GM21529 (cell line): ENCODE measurements around the gene CCL24.
A peak's percentile ranks its signal among the peaks of the same experiment; 100 is the strongest.
"Not testable (repeated sequence)": the region's sequence is repeated elsewhere in the genome, so short reads cannot be mapped to it uniquely, and the experiment has no call there.

ENCODE experiments used
- ATAC-seq: cut with Tn5 transposase; IDR thresholded peaks from one replicate; pipeline ENCODE4 v1.9.1; 2021; ENCODE audit not compliant: unreplicated experiment

The CCL24 gene, protein sequence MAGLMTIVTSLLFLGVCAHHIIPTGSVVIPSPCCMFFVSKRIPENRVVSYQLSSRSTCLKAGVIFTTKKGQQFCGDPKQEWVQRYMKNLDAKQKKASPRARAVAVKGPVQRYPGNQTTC

DNA sequence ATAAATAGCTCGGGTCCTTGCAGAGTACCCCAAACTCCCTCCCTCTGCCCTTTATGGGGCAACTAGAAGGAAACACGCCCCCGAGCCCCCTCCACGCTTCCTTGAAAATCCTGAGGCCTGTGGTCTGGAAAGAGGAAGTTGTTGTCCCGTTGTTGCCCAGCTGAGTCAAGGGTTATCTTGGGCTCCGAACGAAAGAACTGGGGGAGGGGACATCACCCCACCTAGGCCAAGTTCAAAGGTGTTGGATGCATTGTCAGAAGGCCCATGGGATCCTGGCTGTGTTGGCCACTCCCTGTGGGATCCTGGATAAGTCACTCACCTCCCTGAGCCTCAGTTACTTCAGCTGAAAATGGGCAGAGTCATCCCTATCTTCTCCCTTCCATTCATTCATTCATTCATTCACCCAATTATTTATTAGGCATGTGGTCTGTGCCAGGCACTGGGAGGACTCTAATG is at the start of gene CCL24:
Gene CCL24, minus strand, starts transcription at position 26 of the 456 bp plus-strand sequence. CDS start 91 bp downstream, outside the sequence.
- no peak for ATAC-seq

DNA sequence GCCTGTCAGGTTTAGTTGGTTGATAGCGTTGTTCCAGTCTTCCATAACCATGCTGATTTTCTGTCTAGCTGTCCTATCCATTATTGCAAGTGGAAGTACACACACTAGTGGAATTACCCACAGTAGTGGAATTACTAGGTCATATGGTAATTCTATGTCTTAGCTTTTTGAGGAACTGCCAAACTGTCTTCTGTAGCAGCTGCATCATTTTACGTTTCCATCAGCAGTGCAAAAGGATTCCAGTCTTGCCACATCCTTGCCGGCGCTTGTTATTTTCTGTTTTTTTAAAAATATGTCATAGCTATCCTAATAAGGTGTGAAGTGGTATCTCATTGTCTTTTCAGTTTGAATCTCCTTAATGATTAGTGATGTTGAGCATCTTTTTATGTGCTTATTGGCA is 48.0 kb upstream of the CCL24 start:
- ATAC-seq, result no peak

DNA sequence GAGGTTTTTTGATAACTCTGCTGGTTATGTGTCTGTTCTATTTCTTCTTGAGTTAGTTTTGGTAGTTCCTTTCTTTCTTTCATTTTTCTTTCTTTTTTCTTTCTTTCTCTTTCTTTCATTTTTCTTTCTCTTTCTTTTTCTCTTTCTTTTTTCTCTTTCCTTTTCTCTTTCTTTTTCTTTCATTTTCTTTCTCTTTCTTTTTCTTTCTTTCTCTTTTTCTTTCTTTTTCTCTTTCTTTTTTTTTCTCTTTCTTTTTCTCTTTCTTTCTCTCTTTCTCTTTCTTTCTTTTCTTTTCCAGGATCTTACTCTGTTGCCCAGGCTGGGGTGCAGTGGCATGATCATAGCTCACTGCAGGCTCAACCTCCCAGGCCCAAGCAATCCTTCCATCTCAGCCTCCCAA is 44.8 kb upstream of the CCL24 start:
- ATAC-seq, result no peak

DNA sequence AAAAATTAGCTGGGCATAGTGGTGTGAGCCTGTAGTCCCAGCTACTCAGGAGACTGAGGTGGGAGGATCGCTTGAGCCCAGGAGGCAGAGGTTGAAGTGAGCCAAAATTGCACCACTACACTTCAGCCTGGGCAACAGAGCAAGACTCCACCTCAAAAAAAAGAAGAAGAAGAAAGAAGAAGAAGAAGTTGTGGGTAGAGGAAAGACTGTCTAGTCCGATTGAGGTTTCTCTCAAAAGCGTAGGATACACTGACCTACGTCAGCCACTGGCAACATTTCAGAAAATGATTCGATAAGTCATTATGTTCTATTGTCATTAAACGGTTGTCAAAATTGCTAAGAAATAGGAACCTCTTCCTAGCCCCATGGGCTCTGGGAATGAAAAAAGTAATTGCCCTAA is 42.9 kb upstream of the CCL24 start:
- ATAC-seq, result no peak

DNA sequence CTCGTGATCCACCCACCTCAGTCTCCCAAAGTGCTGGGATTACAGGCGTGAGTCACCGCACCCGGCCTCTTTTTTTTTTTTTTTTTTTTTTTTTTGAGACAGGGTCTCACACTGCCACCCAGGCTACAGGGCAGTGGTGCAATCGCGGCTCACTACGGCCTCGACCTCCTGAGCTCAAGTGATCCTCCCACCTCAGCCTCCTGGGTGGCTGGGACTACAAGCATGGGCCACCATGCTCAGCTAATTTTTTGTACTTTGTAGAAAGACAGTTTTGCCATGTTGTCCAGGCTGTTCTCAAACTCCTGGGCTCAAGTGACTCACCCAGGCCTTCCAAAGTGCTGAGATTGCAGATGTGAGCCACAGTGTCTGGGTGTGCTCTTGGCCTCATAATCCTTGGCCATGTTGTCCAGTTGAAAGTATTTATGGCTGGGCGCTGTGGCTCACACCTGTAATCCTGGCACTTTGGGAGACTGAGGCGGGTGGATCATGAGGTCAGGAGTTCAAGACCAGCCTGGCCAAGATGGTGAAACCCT is 41.3 kb upstream of the CCL24 start:
- ATAC-seq, result not testable (repeated sequence)

DNA sequence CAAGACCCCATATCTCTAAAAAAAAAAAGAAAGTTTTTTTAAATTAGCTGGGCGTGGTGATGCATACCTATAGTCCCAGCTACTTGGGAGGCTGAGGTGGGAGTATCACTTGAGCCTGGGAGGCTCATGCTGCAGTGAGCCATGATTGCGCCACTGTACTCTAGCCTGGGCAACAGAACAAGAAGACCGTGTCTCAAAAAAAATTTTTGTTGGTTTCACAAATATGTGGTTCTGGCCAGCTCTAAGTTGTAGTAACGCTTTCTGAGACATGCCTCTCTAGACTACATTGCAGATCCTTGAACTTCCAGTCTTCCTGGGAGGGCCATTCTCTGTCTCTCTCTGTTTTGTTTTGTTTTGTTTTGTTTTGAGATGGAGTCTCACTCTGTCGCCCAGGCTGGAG is 40.6 kb upstream of the CCL24 start:
- no peak for ATAC-seq

DNA sequence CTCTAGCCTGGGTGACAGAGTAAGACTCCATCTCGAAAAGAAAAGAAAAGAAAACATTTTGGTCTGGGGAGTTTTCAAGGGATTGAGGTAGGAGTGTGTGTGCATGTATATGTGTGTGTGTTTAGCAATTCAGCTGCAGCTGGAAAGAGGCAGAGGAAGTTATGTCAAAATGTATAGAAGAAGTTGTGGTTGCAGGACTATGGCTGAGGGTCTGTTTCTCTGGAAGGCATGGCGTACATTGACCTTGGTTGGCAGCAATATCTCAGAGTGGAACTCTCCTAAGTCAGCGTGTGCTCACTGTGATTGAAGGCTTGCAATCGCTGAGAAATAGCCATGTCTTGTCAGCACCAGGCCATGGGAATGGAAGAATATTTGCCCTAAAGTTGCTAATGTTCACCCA is 36.6 kb upstream of the CCL24 start:
- no peak for ATAC-seq

DNA sequence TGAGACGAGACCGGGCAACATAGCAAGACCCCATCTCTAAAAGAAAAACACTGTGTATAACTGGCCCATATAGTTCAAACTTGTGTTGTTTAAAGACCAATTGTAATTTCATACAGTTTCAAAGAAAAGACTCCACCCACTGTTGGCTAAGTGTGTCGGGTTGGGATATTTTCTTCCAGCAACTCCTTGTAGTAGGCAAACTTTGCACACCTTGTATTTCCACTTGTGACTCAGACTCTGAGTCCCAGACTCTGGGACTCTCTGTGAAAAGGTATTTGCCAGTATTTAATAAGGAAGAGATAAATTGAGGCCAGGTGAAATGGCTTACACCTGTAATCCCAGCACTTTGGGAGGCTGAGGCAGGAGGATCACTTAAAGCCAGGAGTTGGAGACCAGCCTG is 36.0 kb upstream of the CCL24 start:
- ATAC-seq, result no peak

DNA sequence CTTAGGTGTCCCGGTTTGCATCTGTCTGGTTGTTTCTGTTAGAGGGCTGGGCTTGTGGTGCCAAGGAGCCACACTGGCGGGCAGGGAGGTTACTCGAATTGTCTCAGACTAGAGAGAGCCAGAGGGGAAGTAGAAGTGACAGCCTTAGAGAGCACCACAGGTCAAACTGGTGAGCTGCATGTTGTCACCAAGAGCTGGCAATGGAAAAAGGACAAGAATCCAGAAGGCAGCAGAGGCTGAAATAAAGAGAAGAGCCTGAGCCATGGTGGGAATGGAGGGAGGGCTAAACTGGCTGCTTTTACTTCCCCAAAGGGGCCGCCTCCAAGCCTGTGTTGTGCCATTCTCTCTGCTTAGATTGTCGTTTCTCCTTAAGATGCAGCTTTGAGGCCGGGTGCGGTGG is 34.1 kb upstream of the CCL24 start:
- ATAC-seq, result no peak

DNA sequence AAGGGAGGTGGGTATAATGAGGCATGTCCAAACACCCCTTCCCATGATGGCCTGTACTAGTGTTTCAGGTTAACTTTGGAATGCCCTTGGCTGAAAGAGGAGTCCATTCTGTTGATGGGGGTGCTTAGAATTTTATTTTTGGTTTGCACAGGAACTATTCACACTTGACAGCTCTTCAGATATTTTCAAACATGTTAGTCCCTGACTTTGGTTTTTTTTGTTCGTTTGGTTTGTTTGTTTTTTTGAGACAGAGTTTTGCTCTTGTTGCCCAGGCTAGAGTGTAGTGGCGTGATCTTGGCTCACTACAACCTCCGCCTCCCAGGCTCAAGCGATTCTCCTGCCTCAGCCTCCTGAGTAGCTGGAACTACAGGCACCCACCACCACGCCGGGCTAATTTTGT is 31.5 kb upstream of the CCL24 start:
- not testable (repeated sequence) for ATAC-seq

DNA sequence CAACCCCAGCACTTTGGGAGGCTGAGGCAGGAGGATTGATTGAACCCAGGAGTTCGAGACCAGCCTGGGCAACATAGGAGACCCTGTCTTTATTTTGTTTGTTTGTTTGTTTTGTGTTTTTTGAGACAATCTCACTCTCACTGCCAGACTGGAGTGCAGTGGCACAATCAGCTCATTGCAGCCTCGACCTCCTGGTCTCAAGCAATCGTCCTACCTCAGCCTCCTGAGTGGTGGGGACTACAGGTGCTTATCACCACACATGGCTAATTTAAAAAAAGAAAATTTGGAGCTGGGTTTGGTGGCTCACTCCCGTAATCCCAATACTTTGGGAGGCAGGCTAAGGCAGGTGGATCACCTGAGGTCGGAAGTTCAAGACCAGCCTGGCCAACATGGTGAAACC is 30.6 kb upstream of the CCL24 start:
- no peak for ATAC-seq

DNA sequence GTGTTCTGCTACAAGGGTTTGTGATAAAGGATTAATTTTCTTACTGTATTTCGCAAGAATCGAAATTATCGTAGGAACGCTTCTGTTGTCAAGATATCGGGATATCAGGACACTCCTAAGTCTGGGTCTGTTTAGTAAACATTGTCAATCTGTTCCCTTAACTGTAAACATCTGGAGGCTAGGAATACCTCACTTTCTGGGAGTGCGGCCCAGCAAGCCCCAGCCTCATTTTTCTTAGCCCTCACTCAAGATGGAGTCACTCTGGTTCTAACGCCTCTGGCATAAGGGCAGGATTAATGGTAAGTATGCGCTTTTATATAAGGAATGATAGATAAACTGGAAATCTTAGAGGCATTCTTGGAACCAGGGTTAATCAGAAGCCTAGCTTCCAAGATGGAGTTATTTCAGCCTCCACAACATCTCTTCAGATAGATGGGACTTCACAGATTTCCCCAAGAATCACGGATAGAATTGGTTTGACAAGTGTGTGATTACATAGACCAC is 30.1 kb upstream of the CCL24 start:
- ATAC-seq, result no peak

DNA sequence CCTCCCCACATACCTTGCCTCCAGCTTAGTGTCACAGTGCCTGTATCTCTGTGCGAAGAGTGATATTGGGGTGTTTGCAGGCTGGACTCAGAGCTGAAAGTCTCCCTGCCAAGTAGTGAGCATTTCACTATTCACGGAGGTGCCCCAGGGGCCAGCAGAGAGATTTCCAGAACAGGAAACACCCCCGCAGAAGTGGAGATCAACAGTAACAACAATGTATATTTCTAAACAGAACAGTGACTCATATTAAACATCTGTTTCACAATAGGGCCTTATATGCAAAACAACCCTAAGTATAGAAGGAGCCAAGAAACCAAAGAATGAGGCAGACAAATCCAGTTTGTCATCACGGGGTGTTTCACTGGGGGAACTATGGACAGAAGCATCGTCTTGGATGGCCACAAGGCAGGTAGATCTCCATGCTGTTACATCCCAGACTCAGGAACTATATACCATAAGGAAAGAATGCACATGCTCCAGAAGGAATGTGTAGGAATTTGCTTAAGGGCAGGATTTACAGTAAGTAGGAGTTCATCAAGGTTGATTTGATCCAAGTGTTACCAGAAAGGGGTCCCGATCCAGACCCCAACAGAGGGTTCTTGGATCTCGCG is 29.3 kb upstream of the CCL24 start:
- peak; percentile 94 for ATAC-seq

DNA sequence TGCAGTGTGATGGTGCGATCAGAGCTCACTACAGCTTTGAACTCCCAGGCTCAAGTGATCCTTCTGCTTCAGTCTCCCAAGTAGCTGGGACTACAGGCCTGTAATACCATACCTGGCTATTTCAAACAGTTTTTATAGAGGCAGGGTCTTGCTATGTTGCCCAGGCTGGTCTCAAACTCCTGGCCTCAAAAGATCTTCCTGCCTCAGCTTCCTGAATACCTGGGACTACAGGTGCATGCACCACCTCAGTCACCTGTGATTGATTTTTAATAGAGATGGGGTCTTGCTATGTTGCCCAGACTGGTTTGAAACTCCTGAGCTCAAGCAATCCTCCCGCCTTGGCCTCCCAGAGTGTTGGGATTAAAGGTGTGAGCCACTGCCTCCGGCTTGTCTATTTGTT is 26.4 kb upstream of the CCL24 start:
- ATAC-seq, result no peak

DNA sequence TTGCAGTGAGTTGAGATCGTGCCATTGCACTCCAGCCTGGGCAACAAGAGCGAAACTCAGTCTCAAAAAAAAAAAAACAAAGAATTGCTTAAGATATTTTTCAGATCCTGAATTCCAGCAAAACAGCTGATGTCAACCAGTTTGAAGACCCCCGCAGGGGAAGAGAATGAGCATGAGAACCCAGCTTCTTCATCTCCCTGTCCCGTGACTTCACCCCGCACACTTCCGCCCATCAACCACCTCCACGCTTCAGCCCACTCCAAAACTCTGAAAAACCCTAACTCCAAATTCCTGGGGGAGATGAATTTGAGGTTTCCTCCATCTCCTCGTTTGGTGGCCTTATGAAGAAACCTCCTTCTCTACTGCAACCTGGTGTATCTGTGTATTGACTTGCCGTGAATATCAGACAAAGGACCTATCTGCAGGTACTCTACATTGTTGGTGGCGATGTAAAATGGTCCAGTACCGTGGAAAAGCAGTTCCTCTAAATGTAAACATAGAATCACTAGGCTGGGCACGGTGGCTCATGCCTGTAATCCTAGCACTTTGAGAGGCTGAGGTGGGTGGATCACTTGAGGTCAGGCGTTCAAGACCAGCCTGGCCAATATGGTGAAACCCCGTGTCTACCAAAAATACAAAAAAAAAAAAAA is 24.8 kb upstream of the CCL24 start:
- ATAC-seq, result not testable (repeated sequence)

DNA sequence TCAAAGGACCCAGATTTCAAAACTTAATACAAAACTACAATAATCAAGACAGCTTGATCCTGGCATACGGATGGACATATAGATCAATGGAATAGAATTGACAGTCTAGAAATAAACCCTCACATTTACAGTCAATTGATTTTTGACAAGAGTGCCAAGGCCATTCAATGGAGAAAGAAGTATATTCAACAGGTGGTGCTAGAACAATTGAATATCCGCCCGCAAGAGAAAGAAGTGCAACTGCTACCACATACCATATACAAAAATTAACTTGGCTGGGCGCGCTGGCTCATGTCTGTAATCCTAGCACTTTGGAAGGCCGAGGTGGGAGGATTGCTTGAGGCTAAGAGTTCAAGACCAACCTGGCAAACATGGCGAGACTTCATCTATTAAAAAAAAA is 23.2 kb upstream of the CCL24 start:
- ATAC-seq, result no peak

DNA sequence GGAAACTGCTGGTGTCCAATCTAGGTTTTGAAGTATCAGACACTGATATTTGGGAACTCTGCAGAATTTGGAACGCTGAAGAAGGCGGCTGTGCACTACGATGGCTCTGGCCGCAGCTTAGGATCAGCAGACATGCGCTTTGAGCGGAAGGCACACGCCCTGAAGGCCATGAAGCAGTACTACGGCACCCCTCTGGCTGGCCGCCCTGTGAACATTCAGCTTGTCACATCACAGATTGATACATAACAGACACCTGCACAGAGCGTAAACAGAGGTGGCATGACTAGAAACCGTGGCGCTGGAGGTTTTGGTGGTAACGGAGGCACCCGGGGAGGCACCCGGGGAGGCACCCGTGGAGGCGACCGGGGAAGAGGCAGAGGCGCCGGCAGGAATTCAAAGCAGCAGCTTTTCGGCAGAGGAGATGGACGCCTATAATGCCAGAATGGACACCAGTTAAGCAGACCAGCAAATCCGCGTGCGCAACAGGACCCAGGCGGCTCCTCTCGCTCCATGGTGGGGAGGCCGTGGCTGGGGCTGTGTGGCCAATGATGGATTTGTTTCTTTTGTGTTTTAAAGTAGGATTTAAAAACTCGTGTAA is 22.2 kb upstream of the CCL24 start:
- no peak for ATAC-seq

DNA sequence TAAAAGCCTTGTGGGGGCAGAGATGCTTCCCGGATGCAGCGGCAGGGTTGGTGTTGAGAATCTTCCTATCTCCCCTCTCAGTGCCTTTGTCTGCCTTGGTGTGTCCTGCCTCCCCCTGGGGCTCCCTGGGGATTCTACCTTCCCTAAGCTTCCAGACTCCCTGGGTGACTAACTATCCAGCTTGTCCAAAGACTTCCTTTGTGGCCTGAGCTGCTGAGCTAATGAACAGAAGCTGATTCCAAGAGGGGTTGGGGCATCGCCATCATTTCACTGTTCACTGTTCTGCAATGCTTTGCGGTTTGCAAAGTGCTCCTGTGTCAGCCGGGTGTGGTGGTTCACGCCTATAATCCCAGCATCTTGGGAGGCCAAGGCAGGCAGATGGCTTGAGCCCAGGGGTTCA is 20.1 kb upstream of the CCL24 start:
- ATAC-seq, result not testable (repeated sequence)

DNA sequence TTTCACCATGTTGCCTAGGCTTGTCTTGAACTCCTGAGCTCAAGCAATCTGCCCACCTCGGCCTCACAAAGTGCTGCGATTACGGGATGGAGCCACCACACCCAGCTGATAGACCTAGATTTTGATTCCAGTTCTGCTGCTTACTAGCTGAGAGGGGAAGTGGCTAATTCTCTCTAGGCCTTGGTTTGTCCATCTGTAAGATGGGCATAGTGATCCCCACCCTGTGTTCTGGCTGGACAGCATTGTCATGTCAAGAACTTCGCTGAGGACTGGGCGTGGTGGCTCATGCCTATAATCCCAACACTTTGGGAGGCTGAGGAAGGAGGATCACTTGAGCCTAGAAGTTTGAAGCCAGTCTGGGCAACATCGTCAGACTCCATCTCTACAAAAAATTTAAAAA is 17.4 kb upstream of the CCL24 start:
- no peak for ATAC-seq

DNA sequence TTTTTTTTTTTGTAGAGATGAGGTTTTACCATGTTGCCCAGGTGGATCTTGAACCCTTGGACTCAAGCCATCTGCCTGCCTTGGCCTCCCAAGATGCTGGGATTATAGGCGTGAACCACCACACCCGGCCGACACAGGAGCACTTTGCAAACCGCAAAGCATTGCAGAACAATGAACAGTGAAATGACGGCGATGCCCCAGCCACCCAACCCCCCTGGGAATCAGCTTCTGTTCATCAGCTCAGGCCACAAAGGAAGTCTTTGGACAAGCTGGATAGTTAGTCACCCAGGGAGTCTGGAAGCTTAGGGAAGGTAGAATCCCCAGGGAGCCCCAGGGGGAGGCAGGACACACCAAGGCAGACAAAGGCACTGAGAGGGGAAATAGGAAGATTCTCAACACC is 16.1 kb upstream of the CCL24 start:
- ATAC-seq, result not testable (repeated sequence)

DNA sequence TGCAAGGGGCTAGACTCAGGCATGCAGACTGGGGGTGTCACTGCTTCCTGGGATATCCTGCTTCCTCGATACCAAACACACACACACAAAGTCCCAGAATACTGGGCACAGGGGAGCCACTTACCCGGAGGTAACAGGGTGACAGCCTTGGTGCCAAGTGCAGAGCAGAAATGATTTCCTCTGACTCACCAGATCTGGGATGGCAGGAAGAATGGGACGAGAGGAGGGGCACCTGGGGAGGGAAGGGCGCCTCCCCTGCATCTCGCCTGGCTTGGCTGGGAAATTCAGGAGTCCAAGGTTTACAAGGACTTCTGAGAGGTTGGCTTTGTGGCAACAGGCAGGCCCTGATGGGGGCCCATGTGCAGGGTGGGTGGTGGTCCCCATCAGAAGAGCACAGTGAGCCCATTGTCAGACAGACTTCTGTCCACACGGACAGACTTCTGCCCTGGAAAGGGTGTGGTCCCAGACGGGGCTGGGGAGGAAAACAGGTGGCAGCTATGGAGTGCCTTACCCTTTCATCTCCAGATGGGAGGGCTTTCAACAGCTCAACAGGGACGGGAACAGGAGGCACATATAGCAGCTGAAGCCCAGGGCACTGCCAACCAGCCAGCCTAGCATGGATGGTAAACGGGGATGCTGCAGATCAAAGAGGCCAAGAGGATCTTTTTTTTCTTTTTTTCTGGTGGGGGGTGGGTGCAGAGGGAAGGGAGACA is 9.7 kb upstream of the CCL24 start:
- ATAC-seq, result no peak
